MCF 10A (cell line): Measurements from ENCODE around the gene CPED1. TPM values are rescaled to one million over a fixed set of nuclear protein-coding genes. Genes with fewer than 3 reads are reported as not detected.
A peak's percentile ranks its signal among the peaks of the same experiment; 100 is the strongest.

Experiments
- BruUV-seq: library from RNA; stranded (reverse); fragments of 400-500 nt; replicated peaks from 2 replicates; lab custom pipeline; 2021; lab: Mats Ljungman, UMichigan
- CTCF ChIA-PET: fragments of 300-600 bp; sonication (Branson Sonifier 250); formaldehyde crosslinking; extraction: SDS; loops from one replicate; lab custom pipeline; 2021; ENCODE audit warnings: antibody characterized with exemption, inconsistent platforms; lab: Yijun Ruan, JAX
- POLR2A ChIA-PET: fragments of 300-600, 350-650 bp; sonication (Branson Sonifier 250); formaldehyde crosslinking; extraction: SDS; loops from one replicate; lab custom pipeline; 2020; ENCODE audit warnings: antibody characterized with exemption, inconsistent platforms; lab: Yijun Ruan, JAX
- DNase-seq: peaks from one replicate; pipeline ENCODE4 v3.0.0-alpha.2; 2018; ENCODE audit not compliant: unreplicated experiment
- H3K27ac Mint-ChIP-seq: one replicate; pipeline ENCODE4 v1.8.0; 2022; ENCODE audit warnings: mild to moderate bottlenecking, low read depth, mixed read lengths; ENCODE audit not compliant: unreplicated experiment
- H3K27me3 Mint-ChIP-seq: one replicate; pipeline ENCODE4 v1.8.0; 2022; ENCODE audit warnings: mixed read lengths; ENCODE audit not compliant: insufficient read depth, unreplicated experiment
- H3K36me3 Mint-ChIP-seq: one replicate; pipeline ENCODE4 v1.8.0; 2022; ENCODE audit warnings: mild to moderate bottlenecking, moderate library complexity, mixed read lengths; ENCODE audit not compliant: insufficient read depth, unreplicated experiment
- H3K4me1 Mint-ChIP-seq: one replicate; pipeline ENCODE4 v1.8.0; 2022; ENCODE audit warnings: mixed read lengths; ENCODE audit not compliant: insufficient read depth, unreplicated experiment
- H3K4me3 Mint-ChIP-seq: one replicate; pipeline ENCODE4 v1.8.0; 2022; ENCODE audit warnings: mild to moderate bottlenecking, moderate library complexity, mixed read lengths; ENCODE audit not compliant: unreplicated experiment
- H3K9me3 Mint-ChIP-seq: one replicate; pipeline ENCODE4 v1.8.0; 2022; ENCODE audit warnings: mixed read lengths; ENCODE audit not compliant: unreplicated experiment
- intact Hi-C: fragments of 100-400 bp; cut with micrococcal nuclease; formaldehyde crosslinking; loops from 2 replicates; pipeline ENCODE4 v1.14.1; 2022
- total RNA-seq: library from RNA; stranded (reverse); gene quantifications from 2 replicates; pipeline ENCODE4 v1.2.3, GENCODE V29; 2022
- TF ChIP-seq, protein P1 (sequence below): fragments of 200-600 bp; IDR thresholded peaks from one replicate; pipeline ENCODE4 v1.8.0; 2022; ENCODE audit warnings: antibody characterized with exemption, mild to moderate bottlenecking; ENCODE audit not compliant: unreplicated experiment

Gene CPED1
- total RNA-seq, 1 experiment from 2014 or later = not detected

DNA sequence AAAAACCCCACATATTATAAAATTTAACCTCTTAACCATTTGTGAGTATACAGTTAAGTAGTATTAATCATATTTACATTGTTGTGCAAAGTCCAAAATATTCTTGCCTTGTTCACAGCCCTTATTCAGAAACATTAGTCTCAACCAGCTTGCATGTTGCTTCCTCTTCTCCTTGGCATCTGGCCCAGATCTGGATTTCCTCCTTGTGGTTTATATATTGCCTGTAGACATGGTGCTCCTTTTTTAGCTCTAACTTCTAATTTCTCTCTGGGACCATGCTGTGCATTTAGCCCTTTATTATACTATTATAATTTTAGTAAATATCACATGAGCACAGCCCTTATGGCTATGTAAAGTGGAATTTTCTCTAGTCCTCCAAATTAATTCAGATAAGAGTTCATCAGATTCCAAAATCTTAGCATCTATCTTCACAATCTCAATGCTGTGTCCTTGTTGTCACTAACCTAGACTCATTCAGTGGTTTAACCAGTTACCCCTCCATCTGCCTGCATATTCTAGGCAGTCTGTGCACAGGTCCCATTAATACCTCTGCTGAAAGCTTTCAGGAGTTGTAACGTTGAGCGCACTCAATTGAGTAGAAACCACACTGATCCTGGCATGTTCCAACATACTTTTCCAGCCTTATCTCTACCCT, 7.9 kb downstream of the CPED1 start:
- H3K36me3 Mint-ChIP-seq = no peaks in the 10 kb centered on the region
- intact Hi-C loops = no loop called here
- DNase-seq = peak; percentile 93
- POLR2A ChIA-PET = no interaction called here
- TF ChIP-seq, protein P1, sequence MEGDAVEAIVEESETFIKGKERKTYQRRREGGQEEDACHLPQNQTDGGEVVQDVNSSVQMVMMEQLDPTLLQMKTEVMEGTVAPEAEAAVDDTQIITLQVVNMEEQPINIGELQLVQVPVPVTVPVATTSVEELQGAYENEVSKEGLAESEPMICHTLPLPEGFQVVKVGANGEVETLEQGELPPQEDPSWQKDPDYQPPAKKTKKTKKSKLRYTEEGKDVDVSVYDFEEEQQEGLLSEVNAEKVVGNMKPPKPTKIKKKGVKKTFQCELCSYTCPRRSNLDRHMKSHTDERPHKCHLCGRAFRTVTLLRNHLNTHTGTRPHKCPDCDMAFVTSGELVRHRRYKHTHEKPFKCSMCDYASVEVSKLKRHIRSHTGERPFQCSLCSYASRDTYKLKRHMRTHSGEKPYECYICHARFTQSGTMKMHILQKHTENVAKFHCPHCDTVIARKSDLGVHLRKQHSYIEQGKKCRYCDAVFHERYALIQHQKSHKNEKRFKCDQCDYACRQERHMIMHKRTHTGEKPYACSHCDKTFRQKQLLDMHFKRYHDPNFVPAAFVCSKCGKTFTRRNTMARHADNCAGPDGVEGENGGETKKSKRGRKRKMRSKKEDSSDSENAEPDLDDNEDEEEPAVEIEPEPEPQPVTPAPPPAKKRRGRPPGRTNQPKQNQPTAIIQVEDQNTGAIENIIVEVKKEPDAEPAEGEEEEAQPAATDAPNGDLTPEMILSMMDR = no peak
- BruUV-seq = no TSS peak
- no peak overlapping the region for H3K4me3 Mint-ChIP-seq
- no peak overlapping the region for H3K27ac Mint-ChIP-seq
- no peaks in the 10 kb centered on the region for H3K9me3 Mint-ChIP-seq
- H3K27me3 Mint-ChIP-seq = peaks cover 82% of the 10 kb centered on the region
- peaks cover 5% of the 10 kb centered on the region for H3K4me1 Mint-ChIP-seq
- CTCF ChIA-PET = interaction anchor here (1.0 to 3.0 kb wide), 2 partner anchors 9 to 46 kb away, joined by 4 to 17 read pairs; partner anchors contain the start of gene CPED1

- DNase-seq = no peak
- Mint-ChIP-seq H3K4me3 (no peak overlapping the region), H3K4me1 (peaks cover 5% of the 10 kb centered on the region), H3K36me3 (no peaks in the 10 kb centered on the region), H3K27me3 (peaks cover 81% of the 10 kb centered on the region), H3K9me3 (no peaks in the 10 kb centered on the region), H3K27ac (no peak overlapping the region)
- BruUV-seq = no TSS peak
- TF ChIP-seq, protein P1 = no peak
- CTCF ChIA-PET = interaction anchor here (3.0 kb wide), 1 partner anchor 10 kb away, joined by 17 read pairs; the partner anchor contains the start of gene CPED1
- POLR2A ChIA-PET = no interaction called here
- intact Hi-C loops = no loop called here
Observed at GRCh38 chr7:120996988-120997345, 8.5 kb downstream of the CPED1 start.

GRCh38 chr7:120997882-120998474, 9.5 kb downstream of the CPED1 start:
- no peaks in the 10 kb centered on the region for H3K9me3 Mint-ChIP-seq
- H3K27me3 Mint-ChIP-seq = peaks cover 81% of the 10 kb centered on the region
- TF ChIP-seq, protein P1 = no peak
- H3K4me3 Mint-ChIP-seq = no peak overlapping the region
- no peak overlapping the region for H3K27ac Mint-ChIP-seq
- POLR2A ChIA-PET = no interaction called here
- CTCF ChIA-PET = interaction anchor here (0.5 to 3.0 kb wide), 6 partner anchors 11 to 206 kb away, joined by 3 to 17 read pairs (median 4); partner anchors contain the start of gene CPED1
- intact Hi-C loops = no loop called here
- H3K36me3 Mint-ChIP-seq = no peaks in the 10 kb centered on the region
- H3K4me1 Mint-ChIP-seq = peaks cover 5% of the 10 kb centered on the region
- no TSS peak for BruUV-seq
- no peak for DNase-seq

DNA sequence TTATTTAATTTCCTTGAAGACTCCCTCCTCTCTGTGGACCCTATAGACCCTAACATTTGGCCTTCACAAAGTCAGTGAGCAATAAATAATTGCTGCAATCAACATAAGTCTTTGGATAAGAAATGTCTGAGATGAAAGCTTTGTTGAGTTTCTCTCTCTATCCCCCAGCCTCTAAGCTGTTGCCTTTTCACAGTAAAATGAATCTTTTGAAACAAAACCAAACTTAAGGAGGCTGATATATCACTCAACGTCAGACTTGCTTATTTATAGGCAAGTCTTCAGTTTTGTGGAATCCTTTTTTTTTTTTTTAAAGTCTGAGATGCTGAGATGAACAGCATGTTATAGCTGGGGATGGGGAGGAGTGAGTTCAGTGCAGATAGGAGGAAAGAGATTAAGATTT, 10.0 kb downstream of the CPED1 start:
- ChIA-PET CTCF (interaction anchor here (0.5 to 3.0 kb wide), 8 partner anchors 10 to 274 kb away, joined by 3 to 17 read pairs (median 3); partner anchors contain the start of gene CPED1), POLR2A (no interaction called here)
- Mint-ChIP-seq H3K9me3 (no peaks in the 10 kb centered on the region), H3K27me3 (peaks cover 81% of the 10 kb centered on the region), H3K27ac (no peak overlapping the region), H3K4me3 (no peak overlapping the region), H3K4me1 (peaks cover 5% of the 10 kb centered on the region), H3K36me3 (no peaks in the 10 kb centered on the region)
- TF ChIP-seq, protein P1 = no peak
- no TSS peak for BruUV-seq
- intact Hi-C loops = no loop called here
- DNase-seq = no peak
